Eye (tissue), 1 donor: ENCODE results near the gene KLK8.
A peak's percentile ranks its signal among the peaks of the same experiment; 100 is the strongest.
"Not testable (repeated sequence)": the region's sequence is repeated elsewhere in the genome, so short reads cannot be mapped to it uniquely, and the experiment has no call there.

Experiments
- DNase-seq: peaks from one replicate; pipeline ENCODE4 v3.0.0-alpha.2; 2015

KLK8 gene

DNA sequence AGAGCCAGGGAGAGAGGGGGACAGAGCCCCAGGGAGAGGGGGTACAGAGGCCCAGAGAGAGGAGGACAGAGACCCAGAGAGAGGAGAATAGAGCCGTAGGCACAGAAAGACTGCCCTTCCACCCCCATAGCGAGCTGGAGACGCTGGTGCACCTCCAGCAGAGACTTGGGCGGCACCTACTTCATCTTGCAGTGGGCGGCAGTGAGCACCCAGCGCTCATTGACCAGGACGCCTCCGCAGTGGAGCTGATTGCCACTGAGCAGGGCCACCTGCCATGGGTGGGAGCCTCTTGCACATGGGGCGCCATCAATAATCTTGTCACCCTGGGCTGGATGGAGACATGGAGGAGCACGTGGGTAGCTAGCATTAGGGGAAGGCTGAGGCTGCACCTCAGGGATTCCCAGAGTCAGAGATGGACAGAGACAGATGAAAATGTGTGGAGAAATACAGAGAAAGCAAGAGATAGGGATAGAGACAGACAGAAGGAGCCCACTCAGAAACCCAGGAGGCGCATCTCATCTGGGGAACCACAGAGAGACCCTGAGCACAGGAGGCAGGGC, 19.7 kb downstream of the KLK8 start:
- DNase-seq = no peak

DNA sequence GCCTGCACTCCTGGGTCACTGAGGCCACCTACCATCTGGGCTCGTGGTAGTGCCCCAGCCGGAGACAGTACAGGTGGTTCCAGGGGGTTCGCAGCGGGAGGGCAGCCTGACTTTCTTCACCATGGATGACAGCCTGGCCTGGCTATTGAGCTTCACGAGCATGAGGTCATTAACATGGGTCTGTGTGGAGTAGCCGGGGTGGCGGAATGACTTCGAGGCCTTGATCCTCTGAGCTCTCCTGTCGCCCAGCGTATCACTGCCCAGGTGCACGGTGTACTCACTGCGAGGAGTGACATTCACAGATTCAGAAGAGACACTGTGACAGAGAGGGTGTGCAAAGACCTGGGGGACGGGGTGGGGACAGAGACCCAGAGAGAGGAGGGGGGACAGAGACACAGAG, 21.2 kb downstream of the KLK8 start:
- DNase-seq = no peak

DNA sequence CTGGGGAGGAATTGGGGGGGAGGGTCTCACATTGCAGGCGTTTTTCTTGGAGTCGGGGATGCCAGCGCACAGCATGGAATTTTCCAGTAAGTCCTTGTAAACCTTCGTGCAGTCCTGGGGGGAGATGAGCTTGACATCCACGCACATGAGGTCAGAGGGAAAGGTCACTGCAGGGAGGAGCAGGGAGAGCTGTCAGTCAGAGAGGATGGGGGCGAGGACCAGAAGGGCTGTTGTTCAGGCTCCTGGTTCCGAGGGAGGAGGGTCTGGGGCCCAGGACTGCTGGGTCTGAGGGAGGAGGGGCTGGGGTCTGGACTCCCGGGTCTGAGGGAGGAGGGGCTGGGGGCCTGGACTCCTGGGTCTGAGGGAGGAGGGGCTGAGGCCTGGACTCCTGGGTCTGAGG, 21.6 kb downstream of the KLK8 start:
- DNase-seq = no peak

DNA sequence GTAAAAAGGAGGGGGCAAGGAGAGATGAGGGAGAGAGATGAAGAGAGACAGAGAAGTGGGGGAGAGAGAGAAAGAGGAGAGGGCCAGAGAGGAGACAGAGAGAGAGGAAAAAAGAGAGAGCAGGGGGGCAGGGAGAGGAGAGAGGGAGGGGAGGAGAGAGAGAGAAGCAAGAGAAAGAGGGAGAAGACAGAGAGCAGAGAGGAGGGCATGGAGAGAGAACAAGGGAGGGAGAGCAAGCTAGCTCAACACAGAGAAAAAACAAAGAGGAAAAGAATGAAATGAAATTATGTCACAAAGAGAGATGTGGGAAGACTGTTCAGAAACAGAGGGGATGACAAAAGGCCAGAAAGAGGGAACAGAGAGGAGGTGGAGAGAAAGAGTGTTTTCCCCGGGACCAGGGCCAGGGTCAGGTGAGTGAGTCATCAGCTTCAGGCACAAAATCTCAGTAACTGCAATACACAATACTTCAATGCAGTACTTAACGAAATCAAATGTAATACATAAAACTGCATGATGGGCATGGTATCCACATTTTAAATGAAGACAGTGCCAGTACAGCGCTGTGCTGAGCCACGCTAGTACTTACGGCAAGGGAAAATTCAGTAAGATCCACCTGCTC, 22.5 kb downstream of the KLK8 start:
- no peak for DNase-seq

DNA sequence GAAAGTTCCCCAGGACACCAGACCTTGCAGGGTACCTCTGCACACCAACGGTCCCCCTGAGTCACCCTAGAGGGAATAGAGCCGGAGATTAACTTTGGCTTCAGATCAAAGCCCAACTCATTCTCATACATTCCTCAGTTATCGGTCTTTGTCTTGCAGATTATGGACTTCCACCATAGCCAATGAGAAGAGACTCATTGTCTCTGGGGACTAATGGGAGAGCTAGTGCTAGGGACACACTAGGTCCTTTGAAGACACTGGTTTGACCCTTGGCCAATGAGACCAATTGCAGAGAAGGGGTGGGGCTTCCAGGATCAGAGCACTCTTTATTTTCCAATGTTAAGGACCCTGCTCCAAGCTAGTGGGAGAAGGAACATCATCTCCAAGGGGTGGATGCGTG, 23.8 kb downstream of the KLK8 start:
- no peak for DNase-seq

DNA sequence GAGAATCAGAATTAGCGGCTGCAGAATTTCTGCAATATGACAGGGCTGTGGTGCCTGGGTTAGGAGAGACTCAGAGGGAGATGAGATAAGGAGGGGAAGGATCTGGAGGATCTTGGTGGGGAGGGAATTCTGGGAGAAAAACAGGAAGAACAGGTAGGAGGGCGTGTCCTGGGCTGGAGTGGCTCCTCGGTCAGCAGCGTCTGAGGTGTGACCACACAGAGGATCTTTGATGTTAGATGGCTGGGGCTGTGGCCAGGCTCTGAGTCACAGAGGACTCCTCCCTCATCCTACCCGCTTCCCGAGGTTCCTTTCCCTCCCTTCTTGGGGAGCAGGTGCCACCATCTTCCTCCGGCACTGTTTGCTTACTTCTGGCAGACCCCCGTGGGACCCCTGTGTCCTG, 25.6 kb downstream of the KLK8 start:
- no peak for DNase-seq

DNA sequence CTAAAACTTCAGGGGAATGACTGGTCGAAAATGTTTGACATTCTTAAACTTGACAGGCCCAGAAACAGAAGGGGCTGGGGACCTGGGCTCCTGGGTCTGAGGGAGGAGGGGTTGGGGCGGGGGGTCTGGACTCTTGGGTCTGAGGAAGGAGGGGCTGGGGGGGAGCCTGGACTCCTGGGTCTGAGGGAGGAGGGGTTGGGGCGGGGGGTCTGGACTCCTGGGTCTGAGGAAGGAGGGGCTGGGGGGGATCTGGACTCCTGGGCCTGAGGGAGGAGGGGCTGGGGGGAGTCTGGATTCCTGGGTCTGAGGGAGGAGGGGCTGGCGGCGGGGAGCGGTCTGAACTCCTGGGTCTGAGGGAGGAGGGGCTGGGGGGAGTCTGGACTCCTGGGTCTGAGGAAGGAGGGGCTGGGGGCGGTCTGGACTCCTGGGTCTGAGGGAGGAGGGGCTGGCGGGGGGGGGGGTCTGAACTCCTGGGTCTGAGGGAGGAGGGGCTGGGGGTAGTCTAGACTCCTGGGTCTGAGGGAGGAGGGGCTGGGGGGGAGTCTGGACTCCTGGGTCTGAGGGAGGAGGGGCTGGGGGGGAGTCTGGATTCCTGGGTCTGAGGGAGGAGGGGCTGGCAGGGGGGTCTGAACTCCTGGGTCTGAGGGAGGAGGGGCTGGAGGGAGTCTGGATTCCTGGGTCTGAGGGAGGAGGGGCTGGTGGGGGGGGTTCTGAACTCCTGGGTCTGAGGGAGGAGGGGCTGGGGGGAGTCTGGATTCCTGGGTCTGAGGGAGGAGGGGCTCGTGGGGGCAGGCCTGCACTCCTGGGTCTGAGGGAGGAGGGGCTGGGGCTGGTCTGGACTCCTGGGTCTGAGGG, 26.5 kb downstream of the KLK8 start:
- no peak for DNase-seq

DNA sequence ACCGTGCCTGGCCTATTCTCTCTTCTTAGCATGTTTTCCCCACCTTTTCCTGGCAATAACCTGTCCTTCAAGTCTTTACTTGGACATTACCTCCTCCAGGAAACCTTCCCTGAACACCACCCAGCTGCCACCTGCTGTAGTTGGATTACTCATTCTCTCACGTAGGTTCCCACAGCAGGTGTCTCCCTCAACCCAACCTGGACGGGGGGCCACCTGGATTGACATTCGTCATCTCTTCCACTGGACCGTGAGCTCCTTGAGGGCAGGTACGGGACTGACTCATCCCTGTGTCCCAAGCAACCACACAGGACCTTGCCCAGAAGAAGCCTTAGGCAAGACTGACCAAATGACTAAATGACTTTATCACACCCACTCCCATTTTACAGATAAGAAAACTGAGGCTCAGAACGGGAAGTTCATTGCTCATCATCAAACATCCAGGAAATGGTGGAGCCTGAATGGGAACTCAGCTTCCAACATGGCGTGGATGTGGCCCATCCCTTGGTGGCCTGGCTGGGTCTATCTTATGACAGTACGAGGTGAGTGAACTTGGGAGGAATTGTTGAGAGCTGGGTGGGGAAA, 28.5 kb downstream of the KLK8 start:
- DNase-seq = no peak

DNA sequence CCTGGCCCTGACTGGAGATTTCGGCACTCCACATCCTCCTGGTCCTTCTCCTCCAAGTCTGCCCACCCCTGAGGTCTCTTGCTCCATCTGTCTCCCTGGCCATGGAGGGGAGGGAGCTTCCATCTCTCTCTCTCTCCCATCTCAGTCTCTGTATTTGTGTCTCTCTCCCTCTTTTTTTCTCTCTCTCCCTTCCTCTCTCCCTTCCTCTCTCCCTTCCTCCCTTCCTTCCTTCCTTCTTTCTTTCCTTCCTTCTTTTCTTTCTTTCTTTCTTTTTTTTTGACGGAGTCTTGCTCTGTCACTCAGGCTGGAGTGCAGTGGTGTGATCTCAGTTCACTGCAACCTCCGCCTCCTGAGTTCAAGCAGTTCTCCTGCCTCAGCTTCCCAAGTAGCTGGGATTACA, 31.6 kb downstream of the KLK8 start:
- not testable (repeated sequence) for DNase-seq

DNA sequence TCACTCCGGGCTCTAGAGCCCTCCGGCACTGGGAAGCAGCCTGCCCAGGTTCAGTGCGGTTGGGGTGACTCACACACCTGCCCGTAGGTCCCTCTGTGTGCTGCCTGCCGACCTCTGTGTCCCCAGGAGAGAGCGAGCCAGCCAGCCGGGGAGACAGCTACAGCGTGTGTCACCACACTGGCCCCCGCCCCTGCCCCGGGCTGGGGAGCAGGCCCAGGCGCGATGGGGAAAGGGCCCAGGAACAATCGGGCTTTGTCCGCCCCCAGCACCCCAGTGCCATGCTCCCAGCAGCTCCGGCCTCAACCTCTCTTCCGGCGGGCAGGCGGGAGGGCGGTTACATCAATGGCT, 32.0 kb downstream of the KLK8 start, which contains the start of gene KLK6:
KLK6 (minus strand) TSS at position 179 of the 348 bp plus-strand sequence. CDS start 1,487 bp downstream, outside the sequence.
- no peak for DNase-seq

DNA sequence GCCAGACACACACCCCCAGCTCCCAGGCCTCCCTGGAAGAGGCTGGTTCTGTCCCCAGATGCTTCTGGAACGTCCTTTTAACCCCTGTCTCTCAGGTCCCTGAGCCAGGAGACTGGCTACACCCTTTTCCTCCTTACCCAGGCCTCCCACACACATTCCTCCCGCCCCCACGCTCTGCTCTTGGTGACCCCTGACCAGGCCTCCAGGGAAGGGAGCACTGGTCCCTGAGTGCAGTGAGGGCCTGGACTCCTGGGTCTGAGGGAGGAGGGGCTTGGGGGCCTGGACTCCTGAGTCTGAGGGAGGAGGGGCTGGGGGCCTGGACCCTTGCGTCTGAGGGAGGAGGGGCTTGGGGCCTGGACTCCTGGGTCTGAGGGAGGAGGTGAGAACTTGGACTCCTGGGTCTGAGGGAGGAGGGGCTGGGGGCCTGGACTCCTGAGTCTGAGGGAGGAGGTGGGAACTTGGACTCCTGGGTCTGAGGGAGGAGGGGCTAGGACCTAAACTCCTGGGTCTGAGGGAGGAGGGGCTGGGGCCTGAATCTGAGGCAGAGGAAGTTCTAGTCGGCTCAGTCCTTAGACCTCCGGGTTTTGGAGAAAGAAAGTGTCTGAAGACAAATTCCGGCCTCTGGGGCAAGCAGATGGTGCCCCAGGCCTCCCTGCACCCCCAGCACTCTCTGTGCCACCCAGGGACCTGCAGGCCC, 32.5 kb downstream of the KLK8 start:
- peak; percentile 23 for DNase-seq

DNA sequence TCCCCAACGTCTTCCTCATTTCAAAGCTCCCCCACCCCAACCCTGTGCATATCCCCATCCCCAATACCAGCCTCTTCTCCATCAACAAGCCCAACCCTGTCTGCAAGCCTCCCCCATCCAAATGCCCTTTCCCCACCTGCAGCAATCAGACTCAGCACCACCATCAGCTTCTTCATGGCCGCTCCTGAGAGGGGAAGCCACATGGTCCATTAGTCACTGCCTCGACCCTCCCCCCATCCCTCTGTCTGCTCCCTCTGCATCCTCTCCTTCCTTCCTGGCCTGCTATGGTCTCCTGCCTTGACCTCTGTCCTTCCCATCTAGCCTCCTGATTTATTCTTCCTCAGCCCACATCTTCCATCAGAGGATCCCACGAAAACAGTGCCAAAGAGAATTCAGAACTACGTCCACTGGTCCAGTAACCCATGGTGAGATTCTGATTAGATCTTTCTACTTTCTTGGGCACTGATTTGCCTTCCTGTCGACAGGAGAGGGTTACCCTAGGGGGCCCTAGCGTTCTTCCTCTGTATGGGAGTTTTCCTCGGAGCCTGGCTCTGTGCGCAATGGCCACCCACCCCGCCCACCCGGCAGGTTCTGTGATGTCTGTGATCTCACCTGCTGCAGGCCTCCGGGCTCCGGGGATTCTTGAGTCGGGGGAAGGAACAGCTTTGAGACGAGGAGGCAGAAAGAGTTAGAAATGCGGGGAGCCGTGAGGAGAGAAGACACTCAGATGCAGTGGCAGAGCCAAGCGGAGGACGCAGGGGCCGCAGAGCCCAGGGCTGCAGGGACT, 33.3 kb downstream of the KLK8 start:
- DNase-seq = peak; percentile 19

DNA sequence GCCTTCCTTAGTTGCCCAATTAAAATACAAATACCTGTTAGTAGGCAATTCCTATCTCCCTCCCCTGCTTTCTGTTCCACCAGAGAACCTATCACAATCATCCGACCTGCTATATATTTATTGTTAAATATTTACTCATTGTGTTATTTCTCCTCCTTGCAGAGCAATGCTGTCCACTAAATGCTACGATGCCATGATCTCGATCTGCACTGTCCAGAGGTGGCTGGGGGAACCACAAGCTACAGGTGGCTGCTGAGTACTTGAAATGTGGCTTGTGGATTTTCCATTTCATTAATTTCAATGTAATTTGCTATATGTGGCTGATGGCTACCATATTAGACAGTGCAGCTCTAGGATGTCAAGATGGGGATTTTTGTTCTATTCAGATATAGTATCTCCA, 37.1 kb downstream of the KLK8 start:
- no peak for DNase-seq

DNA sequence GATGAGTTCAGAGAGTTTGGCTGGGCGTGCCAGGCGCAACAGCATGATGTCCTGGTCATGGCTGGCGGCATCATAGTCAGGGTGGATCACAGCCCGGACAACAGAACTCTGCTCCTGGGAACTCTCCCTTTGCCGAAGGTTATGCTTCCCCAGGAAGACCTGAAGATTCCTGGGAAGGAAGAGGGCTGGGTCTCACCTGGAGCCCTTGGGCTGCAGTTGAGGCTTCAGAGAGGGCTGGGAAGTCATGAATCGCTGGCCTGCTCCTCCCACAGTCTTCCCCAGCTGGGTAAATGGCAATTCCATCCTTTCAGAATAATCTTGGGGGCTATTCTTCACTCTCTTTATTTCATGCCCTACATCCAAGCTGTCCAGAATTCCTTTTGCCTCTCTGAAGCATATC, 38.0 kb downstream of the KLK8 start:
- DNase-seq = no peak

DNA sequence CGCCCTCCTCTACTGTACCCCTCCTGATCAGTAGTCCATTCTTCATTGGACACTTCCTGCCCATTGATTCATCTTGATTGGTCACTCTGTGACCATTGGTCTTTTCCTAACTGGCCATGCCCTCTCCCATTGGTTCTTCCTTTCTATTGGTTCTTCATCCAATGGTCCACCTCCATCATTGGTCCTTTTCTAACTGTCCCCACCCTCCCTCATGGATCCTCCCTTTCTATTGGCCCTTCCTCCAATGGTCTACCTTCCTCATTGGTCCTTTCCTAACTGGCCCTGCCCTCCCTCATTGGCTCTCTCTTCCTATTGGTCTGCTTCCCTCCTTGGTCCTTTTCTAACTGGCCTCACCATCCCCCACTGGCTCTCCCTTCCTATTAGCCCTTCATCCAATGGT, 39.2 kb downstream of the KLK8 start:
- DNase-seq = no peak

DNA sequence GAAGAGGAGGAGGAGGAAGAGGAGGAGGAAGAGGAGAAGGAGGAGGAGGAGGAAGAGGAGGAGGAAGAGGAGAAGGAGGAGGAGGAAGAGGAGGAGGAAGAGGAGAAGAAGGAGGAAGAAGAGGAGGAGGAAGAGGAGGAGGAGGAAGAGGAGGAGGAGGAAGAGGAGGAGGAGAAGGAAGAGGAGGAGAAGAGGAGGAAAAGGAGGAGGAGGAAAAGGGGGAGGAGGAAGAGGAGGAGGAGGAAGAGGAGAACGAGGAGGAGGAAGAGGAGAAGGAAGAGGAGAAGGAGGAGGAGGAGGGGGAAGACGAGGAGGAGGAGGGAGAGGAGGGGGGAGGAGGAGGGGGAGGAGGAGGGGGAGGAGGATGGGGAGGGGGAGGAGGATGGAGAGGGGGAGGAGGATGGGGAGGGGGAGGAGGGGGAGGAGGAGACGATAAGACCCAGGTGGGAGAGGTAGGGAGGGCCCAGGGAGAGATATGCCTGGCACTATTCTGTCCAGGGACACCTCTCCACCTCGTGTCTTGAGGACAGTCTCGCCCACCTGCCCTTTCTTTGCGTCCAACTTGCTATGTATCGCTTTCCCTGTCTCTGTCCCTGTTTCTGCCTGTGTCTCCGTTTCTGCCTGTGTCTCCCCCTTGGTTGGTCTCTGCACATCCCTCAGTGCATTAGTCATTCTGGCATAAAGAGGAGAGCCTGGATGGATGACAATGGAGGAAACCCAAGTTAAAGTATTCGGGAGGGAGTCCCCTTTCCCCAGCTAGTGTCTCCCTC, 41.5 kb downstream of the KLK8 start:
- DNase-seq = no peak

DNA sequence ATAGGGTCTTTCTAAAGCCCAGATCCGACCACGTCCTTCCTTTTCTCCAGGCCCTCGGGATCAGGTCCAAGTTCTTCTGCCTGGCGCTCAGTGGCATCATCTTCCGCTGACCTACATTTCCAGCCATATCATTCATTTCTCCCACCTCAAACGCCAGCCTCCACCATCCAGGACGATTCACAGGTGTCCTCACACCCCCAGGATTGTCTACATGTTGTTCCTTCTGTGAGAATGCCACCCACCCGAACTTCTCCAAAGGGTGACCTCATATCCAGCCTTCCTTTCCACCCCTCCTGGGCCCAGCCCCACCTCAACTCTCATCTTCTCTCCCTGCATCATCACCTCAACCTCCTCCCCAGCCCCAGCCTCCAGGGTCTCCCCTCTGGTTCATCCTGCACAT, 43.8 kb downstream of the KLK8 start:
- DNase-seq = no peak

DNA sequence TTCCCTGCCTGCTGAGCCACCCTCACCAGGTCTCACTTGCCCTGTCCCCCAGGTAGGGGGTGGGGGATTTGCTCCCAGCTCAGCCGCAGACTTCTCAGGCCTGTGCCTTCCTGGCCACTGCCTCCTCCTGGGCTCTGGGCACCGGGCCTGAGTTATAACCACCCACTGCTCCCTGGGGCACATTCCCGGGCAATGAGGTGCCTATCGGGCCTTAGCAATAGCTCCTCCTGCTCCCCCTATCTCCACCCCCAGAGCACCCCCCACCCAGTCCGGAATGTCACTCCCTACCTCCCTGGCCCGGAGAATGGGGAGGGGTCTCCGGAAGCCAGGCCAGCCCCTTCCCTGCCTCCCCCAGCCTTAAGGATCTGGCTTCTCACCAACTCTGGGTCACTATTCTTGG, 48.5 kb downstream of the KLK8 start, which contains the start of gene KLK5:
KLK5 (minus strand) TSS at position 129 of the 400 bp plus-strand sequence. CDS start 381 bp downstream, outside the sequence.
- no peak for DNase-seq

DNA sequence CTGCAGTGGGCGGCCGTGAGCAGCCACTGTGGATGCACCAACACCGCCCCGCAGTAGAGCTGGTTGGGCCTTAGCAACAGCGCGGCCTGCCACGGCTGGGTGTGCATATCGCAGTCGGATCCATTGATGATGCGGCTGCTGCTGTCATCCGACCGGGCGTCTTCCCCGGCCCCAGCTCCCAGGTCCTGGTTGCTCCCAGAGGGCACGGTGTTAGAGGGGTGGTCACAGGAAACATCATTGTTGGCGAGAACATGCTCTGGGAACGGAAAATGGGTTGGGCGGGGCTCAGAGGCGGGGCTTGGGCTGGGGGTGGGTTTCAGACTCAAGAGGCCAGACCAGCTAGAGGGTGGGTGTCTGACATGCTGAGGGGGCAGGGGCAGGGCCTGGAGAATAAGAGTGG, 51.5 kb downstream of the KLK8 start:
- DNase-seq = no peak

DNA sequence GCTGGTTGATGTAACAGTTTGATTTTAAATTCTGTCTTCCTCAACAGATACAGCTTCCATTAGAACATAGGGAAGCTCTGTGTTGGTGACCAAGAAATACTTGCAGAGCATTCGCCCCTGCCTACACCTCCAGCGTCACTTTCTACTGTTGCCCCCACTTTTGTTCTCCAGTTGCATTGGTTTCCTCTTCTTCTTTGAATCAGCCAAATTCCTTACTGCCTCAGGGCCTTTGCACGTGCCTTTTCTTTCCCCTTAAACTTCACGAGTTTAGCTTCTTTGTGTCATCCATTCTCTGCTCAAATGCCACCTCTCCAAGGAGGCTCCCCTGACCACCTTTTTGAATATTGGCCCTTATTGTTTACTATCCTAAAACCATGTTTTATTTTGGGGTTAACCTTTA, 54.3 kb downstream of the KLK8 start:
- DNase-seq = no peak
